Sigmoid colon (tissue), 7 donors: ENCODE results near the gene KIAA1549. TPM values are rescaled to one million over a fixed set of nuclear protein-coding genes. Genes with fewer than 3 reads are reported as not detected.

ENCODE experiments used
- DNase-seq: peaks from one replicate; pipeline ENCODE4 v3.0.0-alpha.2; 2019
- H3K27ac ChIP-seq, 4 donors: fragments of 200-600 bp; sonication (generic); one replicate each; pipeline ENCODE4 v1.5.1; 2016 to 2019; ENCODE audit warnings: mild to moderate bottlenecking in 1 of 4
- H3K27me3 ChIP-seq, 3 donors: fragments of 200-600 bp; sonication (generic); one replicate each; pipeline ENCODE4 v1.5.1; 2019; ENCODE audit warnings: mild to moderate bottlenecking in 1 of 3
- H3K36me3 ChIP-seq, 4 donors: fragments of 200-600 bp; sonication (generic); one replicate each; pipeline ENCODE4 v1.5.1; 2016 to 2019
- H3K4me1 ChIP-seq, 4 donors: fragments of 200-600 bp; sonication (generic); one replicate each; pipeline ENCODE4 v1.5.1; 2017 to 2019
- H3K4me3 ChIP-seq, 4 donors: fragments of 200-600 bp; sonication (generic); one replicate each; pipeline ENCODE4 v1.5.1; 2017 to 2019; ENCODE audit warnings: mild to moderate bottlenecking in 2 of 4, moderate library complexity in 1 of 4
- H3K9me3 ChIP-seq, 4 donors: fragments of 200-600 bp in 3 of 4; sonication (generic) in 3 of 4; one replicate each; pipeline versions ENCODE4 v1.5.1 to v1.6.1; 2013 to 2019
- EP300 ChIP-seq, 4 donors: sonication (generic); formaldehyde crosslinking; IDR thresholded peaks; one replicate each; pipeline ENCODE4 v1.6.1; 2017; ENCODE audit warnings: antibody characterized with exemption in 4 of 4
- POLR2A ChIP-seq, 2 donors: fragments of 450-650 bp; IDR thresholded peaks; one replicate each; pipeline ENCODE4 v1.6.1; 2016; ENCODE audit warnings: antibody characterized with exemption in 2 of 2, mild to moderate bottlenecking in 2 of 2, moderate library complexity in 2 of 2
- POLR2AphosphoS5 ChIP-seq, 4 donors: sonication (generic); formaldehyde crosslinking; IDR thresholded peaks; one replicate each; pipeline ENCODE4 v1.6.1; 2017; ENCODE audit warnings: antibody characterized with exemption in 4 of 4
- WGBS, 2 donors: extraction: QIAGEN DNeasy Blood & Tissue Kit; methylation state at CpG; one replicate each; pipeline ENCODE4 v1.1.7; 2013; 5-methylcytosine and 5-hydroxymethylcytosine counted together
- intact Hi-C: fragments of 100-400 bp; cut with DNase I; formaldehyde crosslinking; loops from one replicate; pipeline ENCODE4 v1.15.1; 2023
- polyA plus RNA-seq, 3 donors: library from polyadenylated mRNA; stranded (reverse); fragments of 200-250 nt; gene quantifications; one replicate each; pipeline ENCODE4 v1.2.3, GENCODE V29; 2013
- total RNA-seq, 4 donors: library from RNA; depleted of rRNA; stranded (reverse); fragments of >200 nt; gene quantifications; one replicate each; pipeline ENCODE4 v1.1.0, GENCODE V29; 2016
- TF ChIP-seq, protein P1 (sequence below), 4 experiments: fragments of 450-650 bp in 3 of 4; fragments of 200-600 bp in 1 of 4; IDR thresholded peaks; one replicate each; pipeline ENCODE4 v1.5.1; 2016 to 2019; ENCODE audit warnings: antibody characterized with exemption in 4 of 4, mild to moderate bottlenecking in 3 of 4, moderate library complexity in 2 of 4
- donor health status: healthy with polysubstance abuse.
- donor health status: Bipolar disorder and iron deficiency.
- donor health status: healthy.

Gene KIAA1549
- total and polyA plus RNA-seq, 7 donors, result under 0.01 to 3.0 (median 1.1) TPM

DNA sequence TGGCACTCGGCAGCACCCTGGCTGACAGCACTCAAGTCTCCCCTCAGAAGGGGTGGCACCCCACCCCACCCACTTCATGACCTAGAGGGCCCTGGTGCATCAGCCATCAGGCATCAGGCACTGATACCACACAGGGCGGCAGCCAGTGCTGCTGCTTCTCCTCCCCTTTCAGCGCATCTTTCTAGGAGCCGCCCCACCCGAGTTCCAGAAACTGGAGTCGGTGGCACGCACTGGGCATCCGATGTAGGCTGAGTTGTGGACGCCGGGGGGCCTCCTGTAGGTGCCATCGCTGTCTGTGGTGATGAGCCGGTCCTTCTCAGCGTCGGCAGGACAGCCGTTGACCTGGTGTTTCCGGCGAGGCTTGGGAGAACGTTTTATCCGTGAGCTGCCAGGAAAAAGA is 113.4 kb downstream of the KIAA1549 start:
- intact Hi-C loops, result no loop called here
- Histone ChIP-seq H3K4me3 (no peak overlapping the region), H3K27ac (no peak overlapping the region), H3K27me3 (no peaks in the 10 kb centered on the region), H3K36me3 (peaks cover 0 to 15% (median 2%) of the 10 kb centered on the region in 4 donors), H3K9me3 (no peaks in the 10 kb centered on the region), H3K4me1 (no peaks in the 10 kb centered on the region)
- WGBS, 2 donors, result 95 to 96% methylated on average over 19 of the region's 19 CpGs
- DNase-seq, result no peak
- TF ChIP-seq, protein P1, sequence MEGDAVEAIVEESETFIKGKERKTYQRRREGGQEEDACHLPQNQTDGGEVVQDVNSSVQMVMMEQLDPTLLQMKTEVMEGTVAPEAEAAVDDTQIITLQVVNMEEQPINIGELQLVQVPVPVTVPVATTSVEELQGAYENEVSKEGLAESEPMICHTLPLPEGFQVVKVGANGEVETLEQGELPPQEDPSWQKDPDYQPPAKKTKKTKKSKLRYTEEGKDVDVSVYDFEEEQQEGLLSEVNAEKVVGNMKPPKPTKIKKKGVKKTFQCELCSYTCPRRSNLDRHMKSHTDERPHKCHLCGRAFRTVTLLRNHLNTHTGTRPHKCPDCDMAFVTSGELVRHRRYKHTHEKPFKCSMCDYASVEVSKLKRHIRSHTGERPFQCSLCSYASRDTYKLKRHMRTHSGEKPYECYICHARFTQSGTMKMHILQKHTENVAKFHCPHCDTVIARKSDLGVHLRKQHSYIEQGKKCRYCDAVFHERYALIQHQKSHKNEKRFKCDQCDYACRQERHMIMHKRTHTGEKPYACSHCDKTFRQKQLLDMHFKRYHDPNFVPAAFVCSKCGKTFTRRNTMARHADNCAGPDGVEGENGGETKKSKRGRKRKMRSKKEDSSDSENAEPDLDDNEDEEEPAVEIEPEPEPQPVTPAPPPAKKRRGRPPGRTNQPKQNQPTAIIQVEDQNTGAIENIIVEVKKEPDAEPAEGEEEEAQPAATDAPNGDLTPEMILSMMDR (IDR thresholded peaks at IDR 0.05), result no peak
- TF ChIP-seq EP300 (IDR thresholded peaks at IDR 0.05), result no peak
- no peak for TF ChIP-seq POLR2AphosphoS5 (IDR thresholded peaks at IDR 0.05)
- TF ChIP-seq POLR2A (IDR thresholded peaks at IDR 0.05), result no peak

DNA sequence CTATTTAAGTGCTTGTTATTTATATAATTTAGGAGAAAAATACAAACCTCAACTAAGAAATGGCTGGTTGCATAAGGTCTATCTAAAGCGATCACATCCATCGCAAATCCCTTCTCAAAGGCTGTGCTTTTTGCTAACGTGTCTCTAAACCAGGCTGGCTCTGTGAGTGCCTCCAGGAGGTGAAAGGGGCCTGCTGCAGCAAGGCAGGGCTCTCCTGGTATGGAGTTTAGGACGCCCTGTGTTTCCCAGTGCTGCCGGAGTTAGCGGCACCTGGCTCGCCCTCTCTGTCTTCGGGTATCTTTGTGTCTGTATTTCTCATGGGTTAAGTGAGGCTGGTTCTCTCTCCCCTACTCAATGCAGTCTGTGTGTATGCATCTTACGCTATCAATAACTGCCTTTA is 114.8 kb downstream of the KIAA1549 start:
- Histone ChIP-seq H3K36me3 (peaks cover 0 to 15% (median 2%) of the 10 kb centered on the region in 4 donors), H3K4me1 (no peaks in the 10 kb centered on the region)
- no peak for TF ChIP-seq EP300 (IDR thresholded peaks at IDR 0.05)
- TF ChIP-seq, protein P1 (IDR thresholded peaks at IDR 0.05), result no peak
- no peak for TF ChIP-seq POLR2A (IDR thresholded peaks at IDR 0.05)
- no peak for TF ChIP-seq POLR2AphosphoS5 (IDR thresholded peaks at IDR 0.05)

DNA sequence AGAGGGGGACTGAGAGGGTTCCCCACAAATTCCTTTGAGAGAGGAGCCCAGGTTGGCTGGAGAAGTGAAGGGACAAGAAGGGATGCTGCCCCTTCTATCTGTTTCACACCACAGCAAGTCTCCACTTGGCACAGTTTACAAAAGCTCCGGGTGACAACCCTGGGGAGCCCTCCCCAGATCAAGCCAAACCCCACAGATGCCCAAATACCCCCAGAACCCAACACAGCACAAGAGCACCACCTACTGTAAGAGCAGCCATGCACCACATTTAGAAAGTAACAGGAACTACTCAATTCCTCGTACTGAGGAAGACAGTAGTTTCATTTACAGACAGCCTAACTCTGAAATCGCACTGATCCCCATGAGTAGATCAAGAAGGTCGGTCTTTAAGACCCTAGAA is 115.3 kb downstream of the KIAA1549 start:
- peaks cover 0 to 19% (median 1%) of the 10 kb centered on the region in 4 donors for H3K36me3 ChIP-seq

More for the DNA sequence above, 114.8 kb downstream of the KIAA1549 start:
- DNase-seq, result no peak
- Histone ChIP-seq H3K27ac (no peak overlapping the region), H3K9me3 (no peaks in the 10 kb centered on the region), H3K4me3 (no peak overlapping the region), H3K27me3 (no peaks in the 10 kb centered on the region)
- intact Hi-C loops, result no loop called here
- 94 to 95% methylated on average over 9 of the region's 9 CpGs for WGBS, 2 donors

DNA sequence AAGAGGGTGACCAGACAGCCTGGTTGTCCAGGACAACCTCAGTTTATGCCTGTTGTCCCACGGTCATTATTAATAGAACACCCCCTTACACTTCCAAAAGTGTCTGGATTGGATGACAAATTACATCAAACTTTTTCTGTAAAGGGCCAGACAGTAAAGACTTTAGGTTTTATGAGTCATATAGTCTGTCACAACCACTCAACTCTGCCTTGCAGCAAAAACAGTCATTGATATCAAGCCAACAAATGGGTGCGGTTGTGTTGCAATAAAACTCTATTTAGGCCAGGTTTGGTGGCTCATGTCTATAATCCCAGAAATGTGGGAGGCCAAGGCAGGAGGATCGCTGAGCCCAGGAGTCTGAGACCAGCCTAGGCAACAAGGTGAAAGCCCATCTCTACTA is 116.5 kb downstream of the KIAA1549 start:
- intact Hi-C loops, result no loop called here
- no peaks in the 10 kb centered on the region for H3K4me1 ChIP-seq
- H3K9me3 ChIP-seq, result no peaks in the 10 kb centered on the region
- no peak overlapping the region for H3K4me3 ChIP-seq
- 45 to 88% methylated on average over 3 of the region's 3 CpGs for WGBS, 2 donors
- TF ChIP-seq POLR2A (IDR thresholded peaks at IDR 0.05) (no peak), POLR2AphosphoS5 (IDR thresholded peaks at IDR 0.05) (no peak), EP300 (IDR thresholded peaks at IDR 0.05) (no peak)
- TF ChIP-seq, protein P1 (IDR thresholded peaks at IDR 0.05), result no peak
- no peak for DNase-seq
- H3K36me3 ChIP-seq, result peaks cover 0 to 30% (median 2%) of the 10 kb centered on the region in 4 donors
- H3K27me3 ChIP-seq, result no peaks in the 10 kb centered on the region
- no peak overlapping the region for H3K27ac ChIP-seq

More for the DNA sequence above, 115.3 kb downstream of the KIAA1549 start:
- Histone ChIP-seq H3K9me3 (no peaks in the 10 kb centered on the region), H3K4me1 (no peaks in the 10 kb centered on the region), H3K27ac (no peak overlapping the region), H3K4me3 (no peak overlapping the region), H3K27me3 (no peaks in the 10 kb centered on the region)
- 73 to 81% methylated on average over 4 of the region's 4 CpGs for WGBS, 2 donors
- DNase-seq, result no peak
- intact Hi-C loops, result no loop called here
- TF ChIP-seq POLR2A (IDR thresholded peaks at IDR 0.05) (no peak), EP300 (IDR thresholded peaks at IDR 0.05) (no peak), POLR2AphosphoS5 (IDR thresholded peaks at IDR 0.05) (no peak)
- TF ChIP-seq, protein P1 (IDR thresholded peaks at IDR 0.05), result no peak

DNA sequence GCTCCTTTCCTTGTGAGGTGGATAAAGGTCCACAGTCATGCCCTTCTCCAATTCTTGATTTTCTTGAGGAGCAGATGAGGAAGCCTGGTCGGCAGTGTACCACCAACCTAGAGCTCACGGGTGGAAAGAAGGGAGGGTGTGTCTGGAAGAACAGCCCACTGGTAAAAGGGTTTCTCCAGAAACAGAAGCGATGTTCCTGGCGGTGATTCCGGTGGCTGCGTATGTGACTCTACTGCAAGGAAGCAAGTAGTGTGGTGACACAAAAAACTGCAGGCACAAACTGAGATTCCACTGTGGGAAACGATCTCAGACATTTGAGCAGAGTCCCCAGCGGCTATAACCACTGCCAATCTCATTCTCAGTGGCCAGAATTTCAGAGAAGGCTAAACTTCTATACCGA is 117.3 kb downstream of the KIAA1549 start:
- no peaks in the 10 kb centered on the region for H3K4me1 ChIP-seq
- H3K27me3 ChIP-seq, result no peaks in the 10 kb centered on the region
- WGBS, 2 donors, result 95 to 97% methylated on average over 9 of the region's 9 CpGs
- DNase-seq, result no peak
- no peak overlapping the region for H3K4me3 ChIP-seq
- intact Hi-C loops, result no loop called here
- H3K36me3 ChIP-seq, result peaks cover 0 to 26% (median 2%) of the 10 kb centered on the region in 4 donors
- no peak overlapping the region for H3K27ac ChIP-seq
- H3K9me3 ChIP-seq, result no peaks in the 10 kb centered on the region
- TF ChIP-seq, protein P1 (IDR thresholded peaks at IDR 0.05), result no peak
- TF ChIP-seq EP300 (IDR thresholded peaks at IDR 0.05), result no peak
- TF ChIP-seq POLR2AphosphoS5 (IDR thresholded peaks at IDR 0.05), result no peak
- TF ChIP-seq POLR2A (IDR thresholded peaks at IDR 0.05), result no peak
